Lung (tissue), 12 donors: ENCODE results near the gene LPIN1. TPM values are rescaled to one million over a fixed set of nuclear protein-coding genes. Genes with fewer than 3 reads are reported as not detected.

Experiments
- ATAC-seq: fragments of 200-7000 bp; cut with Tn5 transposase; one replicate; pipeline ENCODE4 v1.9.1; 2020; ENCODE audit warnings: moderate number of reproducible peaks; ENCODE audit not compliant: insufficient read depth, low FRiP score
- DNase-seq, 3 donors: peaks; one replicate each; pipeline ENCODE4 v3.0.0-alpha.2; 2013 to 2017
- H3K27ac ChIP-seq, 2 donors: one replicate each; pipeline ENCODE4 v1.5.1; 2013; ENCODE audit warnings: mild to moderate bottlenecking in 2 of 2, moderate library complexity in 2 of 2, control low read depth in 1 of 2, inconsistent platforms in 1 of 2, low read depth in 1 of 2, low read length in 1 of 2
- H3K27me3 ChIP-seq, 3 donors: one replicate each; pipeline ENCODE4 v1.5.1; 2013; ENCODE audit warnings: low read length in 2 of 3; ENCODE audit not compliant: control insufficient read depth in 3 of 3, insufficient read depth in 3 of 3
- H3K36me3 ChIP-seq, 4 donors: one replicate each; pipeline ENCODE4 v1.5.1; 2013; ENCODE audit warnings: low read length in 4 of 4, mild to moderate bottlenecking in 1 of 4, moderate library complexity in 1 of 4; ENCODE audit not compliant: control insufficient read depth in 4 of 4, insufficient read depth in 4 of 4
- H3K4me1 ChIP-seq, 5 donors: one replicate each; pipeline ENCODE4 v1.5.1; 2013; ENCODE audit warnings: low read length in 5 of 5, mild to moderate bottlenecking in 2 of 5, moderate library complexity in 1 of 5; ENCODE audit not compliant: control insufficient read depth in 5 of 5, insufficient read depth in 5 of 5
- H3K4me3 ChIP-seq: one replicate; pipeline ENCODE4 v1.5.1; 2013; ENCODE audit warnings: mild to moderate bottlenecking, control low read depth, moderate library complexity
- H3K9ac ChIP-seq, 2 donors: one replicate each; pipeline ENCODE4 v1.5.1; 2013; ENCODE audit warnings: low read length in 2 of 2, control low read depth in 1 of 2; ENCODE audit not compliant: insufficient read depth in 1 of 2
- H3K9me3 ChIP-seq, 4 donors: one replicate each; pipeline ENCODE4 v1.5.1; 2013; ENCODE audit warnings: low read length in 3 of 4, mild to moderate bottlenecking in 1 of 4, moderate library complexity in 1 of 4; ENCODE audit not compliant: control insufficient read depth in 4 of 4, insufficient read depth in 3 of 4
- WGBS, 2 donors: extraction: QIAGEN DNeasy Blood & Tissue Kit; methylation state at CpG; one replicate each; pipeline ENCODE4 v1.1.7; 2013; 5-methylcytosine and 5-hydroxymethylcytosine counted together
- polyA plus RNA-seq, 2 donors: library from polyadenylated mRNA; stranded (reverse); fragments of 200-250 nt; gene quantifications; one replicate each; pipeline ENCODE4 v1.2.1, GENCODE V29; 2013
- total RNA-seq, 2 donors: library from RNA; depleted of rRNA in 1 of 2; stranded (reverse); fragments of >200 nt in 1 of 2; gene quantifications; one replicate each; pipeline ENCODE4 v1.2.1, GENCODE V29; 2014 to 2021
- TF ChIP-seq, protein P1 (sequence below): IDR thresholded peaks from 2 replicates; pipeline ENCODE4 v1.5.1; 2012; ENCODE audit warnings: mild to moderate bottlenecking; ENCODE audit errors: control extremely low read depth, extremely low read depth
- donor health status: control.
- donor health status: control.
- donor health status: Bipolar disorder and iron deficiency.
- donor health status: healthy.
- donor health status: DM: yes; HTN: yes; CAD: no.

The LPIN1 gene
- total and polyA plus RNA-seq, 4 donors, result 14.7 to 43.4 (median 26.0) TPM

DNA sequence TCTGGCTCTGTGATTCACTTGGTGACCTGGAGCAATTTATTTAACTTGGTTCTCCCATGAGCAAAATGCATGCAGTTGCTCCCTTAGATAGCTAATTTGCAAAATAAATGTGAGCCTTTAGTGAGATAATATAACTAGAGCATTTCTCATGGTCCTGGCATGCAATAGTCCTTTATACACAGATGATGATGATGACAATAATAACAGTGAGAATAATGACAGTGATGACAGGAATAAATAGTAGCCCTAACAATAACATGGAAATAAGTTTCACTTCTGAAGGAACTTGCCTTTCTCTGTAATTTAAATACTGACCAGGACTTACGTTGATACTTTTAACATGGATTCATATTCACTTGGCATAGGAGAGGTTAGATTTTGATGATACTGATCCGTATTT lies 49.2 kb downstream of the LPIN1 start:
- ATAC-seq (no peak), DNase-seq (no peak)
- WGBS, 2 donors, result 84 to 87% methylated on average over 2 of the region's 2 CpGs
- Histone ChIP-seq H3K4me1 (peaks cover 0 to 15% (median 0%) of the 10 kb centered on the region in 5 donors), H3K9me3 (peaks cover 0 to 1% (median 0%) of the 10 kb centered on the region in 4 donors), H3K27ac (no peak overlapping the region), H3K36me3 (peaks cover 25 to 47% (median 34%) of the 10 kb centered on the region in 4 donors), H3K4me3 (no peak overlapping the region), H3K27me3 (no peaks in the 10 kb centered on the region), H3K9ac (no peak overlapping the region)
- TF ChIP-seq, protein P1, sequence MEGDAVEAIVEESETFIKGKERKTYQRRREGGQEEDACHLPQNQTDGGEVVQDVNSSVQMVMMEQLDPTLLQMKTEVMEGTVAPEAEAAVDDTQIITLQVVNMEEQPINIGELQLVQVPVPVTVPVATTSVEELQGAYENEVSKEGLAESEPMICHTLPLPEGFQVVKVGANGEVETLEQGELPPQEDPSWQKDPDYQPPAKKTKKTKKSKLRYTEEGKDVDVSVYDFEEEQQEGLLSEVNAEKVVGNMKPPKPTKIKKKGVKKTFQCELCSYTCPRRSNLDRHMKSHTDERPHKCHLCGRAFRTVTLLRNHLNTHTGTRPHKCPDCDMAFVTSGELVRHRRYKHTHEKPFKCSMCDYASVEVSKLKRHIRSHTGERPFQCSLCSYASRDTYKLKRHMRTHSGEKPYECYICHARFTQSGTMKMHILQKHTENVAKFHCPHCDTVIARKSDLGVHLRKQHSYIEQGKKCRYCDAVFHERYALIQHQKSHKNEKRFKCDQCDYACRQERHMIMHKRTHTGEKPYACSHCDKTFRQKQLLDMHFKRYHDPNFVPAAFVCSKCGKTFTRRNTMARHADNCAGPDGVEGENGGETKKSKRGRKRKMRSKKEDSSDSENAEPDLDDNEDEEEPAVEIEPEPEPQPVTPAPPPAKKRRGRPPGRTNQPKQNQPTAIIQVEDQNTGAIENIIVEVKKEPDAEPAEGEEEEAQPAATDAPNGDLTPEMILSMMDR, result no peak

DNA sequence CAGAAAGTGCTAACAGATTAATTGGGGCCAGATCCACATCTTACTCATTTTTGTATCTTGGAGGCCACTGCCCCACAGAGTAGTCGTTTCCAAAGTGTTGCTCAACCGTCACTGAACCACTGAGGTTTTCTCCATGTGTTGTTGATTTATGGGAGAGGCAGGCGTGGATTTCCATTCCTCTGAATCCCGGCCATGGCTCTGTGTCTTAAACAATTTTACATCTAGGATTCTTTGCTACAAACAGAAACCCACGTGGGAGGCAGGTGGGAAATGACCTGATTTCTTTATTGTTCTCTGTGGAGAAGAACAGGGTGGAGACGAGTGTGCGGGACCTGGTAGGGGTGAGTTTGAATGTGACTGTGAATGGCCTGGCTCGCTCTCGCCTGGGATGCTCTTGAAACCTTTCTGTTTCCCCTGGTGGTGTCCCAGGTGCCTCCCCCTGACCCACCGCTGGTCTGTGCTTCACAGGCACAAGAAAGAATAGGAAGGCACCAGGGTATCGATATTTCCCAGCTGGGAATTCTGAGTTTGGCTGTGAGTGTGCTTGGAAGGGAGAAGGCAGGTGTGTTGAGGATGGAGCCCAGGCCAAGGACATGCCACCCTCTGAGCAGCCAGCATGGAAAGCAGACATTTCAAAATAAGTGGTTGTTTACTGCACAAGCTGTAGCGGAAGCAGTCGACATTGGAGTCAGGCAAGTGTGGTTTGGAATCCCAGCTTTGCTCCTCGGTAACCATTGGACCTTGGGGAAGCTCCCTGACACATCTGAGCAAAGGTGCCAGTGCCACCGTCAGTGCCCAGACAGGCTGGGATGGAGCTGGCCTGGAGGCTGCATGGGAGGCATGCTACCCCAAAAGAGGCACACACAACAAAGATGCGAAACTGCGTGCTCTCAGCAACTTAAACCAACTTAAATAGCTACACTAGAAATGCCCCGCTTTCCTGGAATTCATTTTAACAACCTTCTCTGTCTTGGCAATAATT lies 50.0 kb downstream of the LPIN1 start:
- H3K27me3 ChIP-seq, result no peaks in the 10 kb centered on the region
- ATAC-seq (no peak), DNase-seq (peak in 2 of 3 donors; percentile 7 to 56)
- 91 to 93% methylated on average over 18 of the region's 18 CpGs for WGBS, 2 donors
- H3K9ac ChIP-seq, result no peak overlapping the region
- H3K36me3 ChIP-seq, result peaks cover 25 to 47% (median 36%) of the 10 kb centered on the region in 4 donors
- H3K27ac ChIP-seq, result no peak overlapping the region
- TF ChIP-seq, protein P1, result no peak
- peaks cover 0 to 15% (median 0%) of the 10 kb centered on the region in 5 donors for H3K4me1 ChIP-seq
- peaks cover 0 to 1% (median 0%) of the 10 kb centered on the region in 4 donors for H3K9me3 ChIP-seq
- no peak overlapping the region for H3K4me3 ChIP-seq

DNA sequence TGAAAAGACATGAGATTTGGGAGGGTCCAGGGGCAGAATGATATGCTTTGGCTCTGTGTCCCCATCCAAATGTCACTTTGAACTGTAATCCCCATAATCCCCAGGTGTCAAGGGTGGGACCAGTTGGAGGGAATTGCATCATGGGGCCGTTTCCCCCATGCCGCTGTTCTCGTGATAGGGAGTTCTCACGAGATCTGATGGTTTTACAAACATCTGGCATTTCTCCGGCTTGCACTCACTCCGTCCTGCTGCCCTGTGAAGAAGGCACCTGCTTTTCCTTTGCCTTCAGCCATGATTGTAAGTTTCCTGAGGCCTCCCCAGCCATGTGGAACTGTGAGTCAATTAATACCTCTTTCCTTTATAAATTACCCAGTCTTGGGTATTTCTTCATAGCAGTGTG lies 51.4 kb downstream of the LPIN1 start:
- TF ChIP-seq, protein P1, result no peak
- WGBS, 2 donors, result 93 to 96% methylated on average over 6 of the region's 6 CpGs
- no peak for ATAC-seq
- no peaks in the 10 kb centered on the region for H3K27me3 ChIP-seq
- no peak overlapping the region for H3K4me3 ChIP-seq
- no peak overlapping the region for H3K27ac ChIP-seq
- no peak overlapping the region for H3K9ac ChIP-seq
- DNase-seq, result no peak
- no peaks in the 10 kb centered on the region for H3K9me3 ChIP-seq
- peaks cover 19 to 42% (median 35%) of the 10 kb centered on the region in 4 donors for H3K36me3 ChIP-seq
- peaks cover 0 to 15% (median 0%) of the 10 kb centered on the region in 5 donors for H3K4me1 ChIP-seq
